Mesenchymal stem cell (in vitro differentiated cells and primary cell): ENCODE data around the gene PLVAP.
A peak's percentile ranks its signal among the peaks of the same experiment; 100 is the strongest.

Experiments used
- DNase-seq: peaks from one replicate; pipeline ENCODE4 v3.0.0-alpha.2; 2013
- H2AFZ ChIP-seq: one replicate; pipeline ENCODE4 v1.6.1; 2013; ENCODE audit warnings: low read depth, mild to moderate bottlenecking, control low read depth, inconsistent platforms, low read length, moderate library complexity
- H2AK5ac ChIP-seq: 2 replicates; pipeline ENCODE4 v1.6.1; 2013; ENCODE audit warnings: low read length, moderate library complexity, mild to moderate bottlenecking, inconsistent platforms; ENCODE audit not compliant: severe bottlenecking
- H2BK120ac ChIP-seq: one replicate; pipeline ENCODE4 v1.6.1; 2013; ENCODE audit warnings: low read depth, mild to moderate bottlenecking, inconsistent platforms, low read length, moderate library complexity
- H2BK12ac ChIP-seq, 2 experiments: one replicate each; pipeline ENCODE4 v1.6.1; 2013; ENCODE audit warnings: inconsistent platforms in 2 of 2, low read length in 2 of 2, mild to moderate bottlenecking in 2 of 2, moderate library complexity in 2 of 2, control low read depth in 1 of 2
- H2BK15ac ChIP-seq: one replicate; pipeline ENCODE4 v1.6.1; 2013; ENCODE audit warnings: mild to moderate bottlenecking, low read depth, inconsistent platforms; ENCODE audit not compliant: poor library complexity, severe bottlenecking
- H2BK5ac ChIP-seq: 2 replicates; pipeline ENCODE4 v1.6.1; 2013; ENCODE audit warnings: low read depth, mild to moderate bottlenecking, low read length, control low read depth, inconsistent platforms; ENCODE audit not compliant: poor library complexity, severe bottlenecking
- H3K14ac ChIP-seq, 2 experiments: one replicate each; pipeline ENCODE4 v1.6.1; 2013; ENCODE audit warnings: inconsistent platforms in 2 of 2, low read length in 2 of 2, control low read depth in 1 of 2, mild to moderate bottlenecking in 1 of 2, moderate library complexity in 1 of 2
- H3K18ac ChIP-seq, 2 experiments: one replicate each; pipeline ENCODE4 v1.6.1; 2013; ENCODE audit warnings: inconsistent platforms in 2 of 2, low read length in 2 of 2, control low read depth in 1 of 2, low read depth in 1 of 2, mild to moderate bottlenecking in 1 of 2
- H3K23ac ChIP-seq, 2 experiments: one replicate each; pipeline ENCODE4 v1.6.1; 2013; ENCODE audit warnings: inconsistent platforms in 2 of 2, low read length in 2 of 2, mild to moderate bottlenecking in 2 of 2, moderate library complexity in 2 of 2, control low read depth in 1 of 2
- H3K27ac ChIP-seq: 2 replicates; pipeline ENCODE4 v1.5.1; 2013; ENCODE audit warnings: mild to moderate bottlenecking, moderate library complexity, low read length, control low read depth, inconsistent platforms; ENCODE audit not compliant: poor library complexity, severe bottlenecking
- H3K27me3 ChIP-seq, 2 experiments: 2 replicates each; pipeline versions ENCODE4 v1.6.1 to v1.7.0; 2013; ENCODE audit warnings: low read length in 2 of 2, mild to moderate bottlenecking in 2 of 2, moderate library complexity in 2 of 2, control low read depth in 1 of 2, inconsistent platforms in 1 of 2; ENCODE audit not compliant: control insufficient read depth in 1 of 2, insufficient read depth in 1 of 2
- H3K36me3 ChIP-seq, 2 experiments: 2 replicates each; pipeline versions ENCODE4 v1.6.1 to v1.7.0; 2013; ENCODE audit warnings: low read length in 2 of 2, control low read depth in 1 of 2, inconsistent platforms in 1 of 2, low read depth in 1 of 2, mild to moderate bottlenecking in 1 of 2; ENCODE audit not compliant: insufficient read depth in 2 of 2, control insufficient read depth in 1 of 2
- H3K4ac ChIP-seq, 2 experiments: one replicate each; pipeline ENCODE4 v1.6.1; 2013; ENCODE audit warnings: inconsistent platforms in 2 of 2, low read length in 2 of 2, mild to moderate bottlenecking in 2 of 2, moderate library complexity in 2 of 2, control low read depth in 1 of 2, low read depth in 1 of 2
- H3K4me1 ChIP-seq: 2 replicates; pipeline ENCODE4 v1.6.1; 2013; ENCODE audit warnings: low read depth, low read length, control low read depth; ENCODE audit not compliant: control insufficient read depth, insufficient read depth
- H3K4me2 ChIP-seq: 2 replicates; pipeline ENCODE4 v1.6.1; 2013; ENCODE audit warnings: low read length, mild to moderate bottlenecking, inconsistent platforms; ENCODE audit not compliant: poor library complexity, severe bottlenecking
- H3K4me3 ChIP-seq, 2 experiments: 2 replicates each; pipeline versions ENCODE4 v1.5.1 to v1.7.0; 2013; ENCODE audit warnings: low read length in 2 of 2, mild to moderate bottlenecking in 2 of 2, control low read depth in 1 of 2, low read depth in 1 of 2; ENCODE audit not compliant: insufficient read depth in 1 of 2
- H3K79me1 ChIP-seq: replicated peaks from 2 replicates; pipeline ENCODE4 v1.6.1; 2013; ENCODE audit warnings: mild to moderate bottlenecking, control low read depth, low read length, inconsistent platforms; ENCODE audit not compliant: poor library complexity, severe bottlenecking
- H3K9ac ChIP-seq: 2 replicates; pipeline ENCODE4 v1.7.0; 2013; ENCODE audit warnings: mild to moderate bottlenecking, low read length, moderate library complexity
- H3K9me3 ChIP-seq: 2 replicates; pipeline ENCODE4 v1.7.0; 2013; ENCODE audit warnings: mild to moderate bottlenecking, low read length; ENCODE audit not compliant: control insufficient read depth
- H4K8ac ChIP-seq: one replicate; pipeline ENCODE4 v1.6.1; 2013; ENCODE audit warnings: inconsistent platforms, mild to moderate bottlenecking, low read length, moderate library complexity
- H4K91ac ChIP-seq: one replicate; pipeline ENCODE4 v1.6.1; 2013; ENCODE audit warnings: mild to moderate bottlenecking, low read length, inconsistent platforms
- WGBS: methylation state at CpG from one replicate; pipeline ENCODE4 v1.1.7; 2013; ENCODE audit warnings: mixed read lengths; 5-methylcytosine and 5-hydroxymethylcytosine counted together

PLVAP gene

DNA sequence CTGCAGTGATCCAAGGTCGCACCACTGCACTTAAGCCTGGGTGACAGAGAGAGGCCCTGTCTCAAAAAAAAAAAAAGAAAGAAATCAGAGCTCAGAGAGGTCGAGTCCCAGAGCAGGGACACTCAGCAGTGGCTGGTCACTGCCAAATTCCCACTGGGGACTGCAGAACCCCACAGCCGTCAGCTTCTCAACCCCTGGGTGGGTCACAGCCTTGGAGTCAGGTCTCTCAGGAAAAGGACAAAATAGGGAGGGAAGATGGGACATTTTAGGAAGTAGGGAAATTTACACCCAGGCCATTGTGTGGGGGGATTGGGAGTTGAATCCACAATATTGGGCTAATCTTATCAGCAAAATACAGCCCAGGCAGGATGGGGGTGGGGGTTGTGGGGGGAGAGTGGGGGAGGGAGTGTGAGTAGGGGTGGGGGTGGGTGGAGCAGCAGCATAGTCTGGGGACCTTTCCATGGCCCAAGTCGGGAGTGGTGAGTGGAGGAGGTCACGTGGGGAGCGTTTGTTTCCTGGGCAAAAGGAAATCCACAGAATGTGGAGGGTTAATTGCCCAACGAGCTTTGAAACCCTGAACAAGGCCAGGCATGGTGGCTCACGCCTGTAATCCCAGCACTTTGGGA lies 21.9 kb upstream of the PLVAP start:
- DNase-seq: no peak
- Histone ChIP-seq H2BK5ac (no peak overlapping the region), H2AFZ (no peak overlapping the region), H2BK15ac (no peak overlapping the region), H2BK12ac (no peak overlapping the region), H3K23ac (no peak overlapping the region), H3K79me1 (no peaks in the 10 kb centered on the region), H4K91ac (no peak overlapping the region), H3K9ac (no peak overlapping the region), H3K9me3 (no peaks in the 10 kb centered on the region), H4K8ac (no peak overlapping the region), H2BK120ac (no peak overlapping the region), H3K18ac (no peak overlapping the region), H3K4me2 (no peak overlapping the region), H3K14ac (no peak overlapping the region), H3K4me3 (no peak overlapping the region), H3K4me1 (peaks cover 6% of the 10 kb centered on the region), H2AK5ac (no peak overlapping the region), H3K27me3 (peaks cover 10 to 14% of the 10 kb centered on the region in 2 experiments), H3K27ac (no peak overlapping the region), H3K36me3 (no peaks in the 10 kb centered on the region), H3K4ac (no peak overlapping the region)
- 77% methylated on average over 8 of the region's 8 CpGs for WGBS

DNA sequence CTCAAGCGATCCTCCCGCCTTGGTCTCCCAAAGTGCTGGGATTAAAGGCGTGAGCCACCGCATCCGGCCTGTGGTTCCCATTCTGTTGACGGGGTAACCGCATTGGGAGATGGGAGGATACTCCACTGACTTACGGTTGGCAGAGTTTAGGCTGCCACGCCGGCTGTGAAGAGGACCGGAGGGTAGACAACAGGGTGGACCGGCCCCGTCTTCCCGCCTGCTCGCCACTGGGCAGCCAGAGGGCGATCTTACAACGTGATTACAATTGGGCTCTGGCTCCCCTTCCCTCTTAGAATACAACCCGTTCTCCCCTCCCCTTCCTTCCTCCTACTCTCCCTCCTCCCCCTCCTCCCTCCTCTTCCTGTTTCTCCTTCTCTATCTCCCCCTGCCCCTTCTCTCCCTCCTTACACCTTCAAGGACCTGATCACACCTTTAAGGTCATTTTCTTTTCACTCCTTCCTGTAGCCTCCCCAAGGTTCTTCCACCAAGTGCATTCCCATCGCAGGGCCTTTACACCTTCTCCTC lies 17.8 kb upstream of the PLVAP start:
- Histone ChIP-seq H2BK12ac (peak overlapping the region in 1 of 2 experiments; percentile 86), H2BK120ac (no peak overlapping the region), H3K9ac (peak overlapping the region; percentile 32), H2BK15ac (no peak overlapping the region), H3K27ac (no peak overlapping the region), H3K4me1 (peaks cover 10% of the 10 kb centered on the region), H4K8ac (peak overlapping the region; percentile 97), H2BK5ac (no peak overlapping the region), H2AFZ (no peak overlapping the region), H3K4ac (peak overlapping the region in 1 of 2 experiments; percentile 67), H3K18ac (peak overlapping the region; percentile 5 to 59), H3K27me3 (peaks cover 8 to 23% of the 10 kb centered on the region in 2 experiments), H3K9me3 (no peaks in the 10 kb centered on the region), H4K91ac (peak overlapping the region; percentile 59), H3K23ac (no peak overlapping the region), H3K4me3 (no peak overlapping the region), H2AK5ac (no peak overlapping the region), H3K36me3 (no peaks in the 10 kb centered on the region), H3K4me2 (no peak overlapping the region), H3K14ac (no peak overlapping the region), H3K79me1 (no peaks in the 10 kb centered on the region)
- WGBS: 21% methylated on average over 17 of the region's 19 CpGs
- DNase-seq: peak; percentile 69

DNA sequence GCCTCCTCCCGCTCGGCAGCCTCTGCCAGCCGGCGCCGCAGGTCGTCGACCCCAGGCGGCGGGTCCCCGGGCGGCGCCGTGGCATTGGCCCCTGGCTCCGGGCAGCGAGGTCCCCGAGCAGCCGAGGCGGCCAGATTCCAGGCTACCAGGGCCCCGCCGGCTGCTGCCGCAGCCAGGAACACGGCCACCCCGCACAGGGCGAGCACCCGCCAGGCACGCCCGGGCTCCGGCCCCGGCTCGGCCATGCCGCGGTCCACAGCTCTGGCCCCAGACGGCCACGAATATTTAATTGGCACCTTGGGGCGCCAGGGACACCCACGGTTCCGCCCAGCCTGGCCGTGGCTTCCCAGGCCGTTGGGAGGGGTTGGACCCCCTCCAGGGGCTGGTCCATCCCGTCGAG lies 16.8 kb upstream of the PLVAP start, which contains the start of gene CCDC194:
CCDC194 (minus strand) TSS at position 283 of the 400 bp plus-strand sequence; CDS start at position 245, 38 bp downstream.
- WGBS: 94% methylated on average over 41 of the region's 41 CpGs
- H2BK5ac ChIP-seq: no peak within 1 kb of the TSS
- peaks cover 5% of the 10 kb centered on the region for H3K9me3 ChIP-seq
- H3K36me3 ChIP-seq: no peaks in the 10 kb centered on the region
- H4K91ac ChIP-seq: peak within 1 kb of the TSS; percentile 22
- H2BK120ac ChIP-seq: no peak within 1 kb of the TSS
- H4K8ac ChIP-seq: no peak within 1 kb of the TSS
- no peak within 1 kb of the TSS for H3K27ac ChIP-seq
- H3K4me2 ChIP-seq: no peak within 1 kb of the TSS
- H2AK5ac ChIP-seq: no peak within 1 kb of the TSS
- H2BK12ac ChIP-seq: peak within 1 kb of the TSS in 1 of 2 experiments; percentile 16
- H2BK15ac ChIP-seq: no peak within 1 kb of the TSS
- no peak within 1 kb of the TSS for H2AFZ ChIP-seq
- no peak within 1 kb of the TSS for H3K9ac ChIP-seq
- no peak within 1 kb of the TSS for H3K23ac ChIP-seq
- no peak within 1 kb of the TSS for H3K4me3 ChIP-seq
- peaks cover 12 to 26% of the 10 kb centered on the region in 2 experiments for H3K27me3 ChIP-seq
- no peak within 1 kb of the TSS for H3K18ac ChIP-seq
- peaks cover 10% of the 10 kb centered on the region for H3K4me1 ChIP-seq
- no peak within 1 kb of the TSS for H3K14ac ChIP-seq
- DNase-seq: no peak
- no peak within 1 kb of the TSS for H3K4ac ChIP-seq
- H3K79me1 ChIP-seq: no peaks in the 10 kb centered on the region

DNA sequence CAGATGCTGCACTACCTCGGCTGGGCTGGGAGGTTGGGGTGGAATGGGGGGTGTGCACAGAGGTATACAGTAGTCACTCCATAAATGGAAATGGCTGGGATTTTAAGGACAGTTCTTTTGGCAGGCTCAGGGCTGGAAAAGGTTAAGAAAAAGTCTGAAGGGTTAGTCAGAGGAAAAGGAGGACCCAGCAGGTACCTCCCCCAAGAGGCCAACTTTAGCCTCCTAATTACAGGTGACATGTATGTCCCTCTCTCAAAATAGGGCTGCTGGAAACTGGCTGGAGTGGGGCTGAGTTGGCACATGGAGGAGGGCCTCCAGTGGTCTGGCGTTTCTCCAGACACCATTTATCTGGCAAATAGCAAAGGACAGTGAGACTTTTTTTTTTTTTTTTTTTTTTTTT lies 15.9 kb upstream of the PLVAP start:
- Histone ChIP-seq H3K23ac (no peak overlapping the region), H4K91ac (no peak overlapping the region), H2BK5ac (no peak overlapping the region), H3K4me2 (no peak overlapping the region), H3K4me3 (no peak overlapping the region), H4K8ac (no peak overlapping the region), H3K27ac (no peak overlapping the region), H3K9me3 (peaks cover 5% of the 10 kb centered on the region), H3K4ac (no peak overlapping the region), H3K9ac (no peak overlapping the region), H2AK5ac (no peak overlapping the region), H2BK120ac (no peak overlapping the region), H2BK15ac (no peak overlapping the region), H3K4me1 (peaks cover 10% of the 10 kb centered on the region), H3K18ac (no peak overlapping the region), H3K36me3 (no peaks in the 10 kb centered on the region), H2BK12ac (no peak overlapping the region), H3K79me1 (no peaks in the 10 kb centered on the region), H3K14ac (no peak overlapping the region), H2AFZ (no peak overlapping the region), H3K27me3 (peaks cover 12 to 26% of the 10 kb centered on the region in 2 experiments)
- DNase-seq: no peak
- WGBS: 83% methylated on average over 2 of the region's 2 CpGs
